Fibroblast of lung (primary cell): Measurements from ENCODE around the gene ABCG2. TPM values are rescaled to one million over a fixed set of nuclear protein-coding genes. Genes with fewer than 3 reads are reported as not detected.

Experiments used
- DNase-seq, 2 donors: peaks; one replicate each; pipeline versions ENCODE4 v3.0.0 to v3.0.0-alpha.2; 2010; ENCODE audit warnings: low read depth in 2 of 2
- H2AFZ ChIP-seq: 2 replicates; pipeline ENCODE4 v1.5.1; 2012; ENCODE audit warnings: low read length, control low read depth, inconsistent platforms
- H3K27ac ChIP-seq: 2 replicates; pipeline ENCODE4 v1.5.1; 2011; ENCODE audit warnings: low read length, control low read depth; ENCODE audit not compliant: insufficient read depth
- H3K27me3 ChIP-seq: 2 replicates; pipeline ENCODE4 v1.5.1; 2011; ENCODE audit warnings: mild to moderate bottlenecking, low read length; ENCODE audit not compliant: control insufficient read depth, insufficient read depth
- H3K36me3 ChIP-seq: 2 replicates; pipeline ENCODE4 v1.5.1; 2011; ENCODE audit warnings: low read length; ENCODE audit not compliant: control insufficient read depth, insufficient read depth
- H3K4me1 ChIP-seq: 2 replicates; pipeline ENCODE4 v1.5.1; 2011; ENCODE audit warnings: low read length; ENCODE audit not compliant: control insufficient read depth, insufficient read depth; ENCODE audit errors: extremely low read depth
- H3K4me2 ChIP-seq: 2 replicates; pipeline ENCODE4 v1.5.1; 2011; ENCODE audit warnings: low read length, control low read depth; ENCODE audit not compliant: insufficient read depth; ENCODE audit errors: extremely low read depth
- H3K4me3 ChIP-seq, 4 experiments: fragments of 200-600 bp in 1 of 4; sonication (generic) in 1 of 4; replicated peaks in 1 of 4; 2 replicates each; pipeline ENCODE4 v1.5.1; 2011 to 2016; ENCODE audit warnings: low read length in 4 of 4, low read depth in 3 of 4, mild to moderate bottlenecking in 3 of 4, control low read depth in 2 of 4, inconsistent platforms in 1 of 4, mixed read lengths in 1 of 4; ENCODE audit not compliant: insufficient read depth in 1 of 4; ENCODE audit errors: control extremely low read depth in 1 of 4
- H3K79me2 ChIP-seq: 2 replicates; pipeline ENCODE4 v1.5.1; 2012; ENCODE audit warnings: mild to moderate bottlenecking, low read length, inconsistent platforms; ENCODE audit not compliant: control insufficient read depth, insufficient read depth
- H3K9ac ChIP-seq: 2 replicates; pipeline ENCODE4 v1.5.1; 2011; ENCODE audit warnings: mild to moderate bottlenecking, low read length, control low read depth; ENCODE audit not compliant: insufficient read depth
- H3K9me3 ChIP-seq: 2 replicates; pipeline ENCODE4 v1.5.1; 2012; ENCODE audit warnings: low read depth, low read length; ENCODE audit not compliant: control insufficient read depth, insufficient read depth
- H4K20me1 ChIP-seq: 2 replicates; pipeline ENCODE4 v1.5.1; 2011; ENCODE audit warnings: low read length; ENCODE audit not compliant: control insufficient read depth, insufficient read depth; ENCODE audit errors: extremely low read depth
- CTCF ChIP-seq, 2 donors: IDR thresholded peaks in 1 of 2; conservative IDR thresholded peaks in 1 of 2; 1 replicate in 1 of 2; 2 replicates in 1 of 2; pipeline ENCODE4 v1.5.1; 2011 to 2012; ENCODE audit warnings: low read length in 2 of 2, control low read depth in 1 of 2, inconsistent platforms in 1 of 2, low read depth in 1 of 2, mild to moderate bottlenecking in 1 of 2
- EZH2 ChIP-seq: IDR thresholded peaks from 2 replicates; pipeline ENCODE4 v1.5.1; 2012; ENCODE audit warnings: low read length, control low read depth, mild to moderate bottlenecking; ENCODE audit errors: missing control alignments
- polyA plus RNA-seq, 2 donors: library from polyadenylated mRNA; depleted of rRNA in 1 of 2; stranded (reverse) in 1 of 2; unstranded in 1 of 2; fragments of >200 nt; gene quantifications; 2 replicates each; pipeline ENCODE4 v1.2.1, GENCODE V29; 2011 to 2012; ENCODE audit warnings: missing spikeins in 1 of 2
- total RNA-seq: library from RNA; depleted of rRNA; stranded (reverse); fragments of >200 nt; gene quantifications from 2 replicates; pipeline ENCODE4 v1.2.1, GENCODE V29; 2014

The ABCG2 gene
- total and polyA plus RNA-seq, 2 donors (not counting 1 experiment from before 2014, with no cell fraction given) = 1.3 to 5.5 TPM

- Histone ChIP-seq H3K36me3 (peaks cover 4% of the 10 kb centered on the region), H3K9ac (no peak overlapping the region), H3K4me3 (no peak overlapping the region), H3K4me2 (no peak overlapping the region), H4K20me1 (no peaks in the 10 kb centered on the region), H2AFZ (no peak overlapping the region), H3K79me2 (no peaks in the 10 kb centered on the region), H3K9me3 (no peaks in the 10 kb centered on the region), H3K4me1 (no peaks in the 10 kb centered on the region), H3K27me3 (no peaks in the 10 kb centered on the region), H3K27ac (no peak overlapping the region)
- DNase-seq = peak; percentile 40 to 62
- no peak for TF ChIP-seq EZH2
- TF ChIP-seq CTCF (conservative IDR thresholded peaks at IDR 0.05 in 1 of 2, IDR thresholded peaks at IDR 0.05 in 1 of 2; ENCODE audit: low read depth in 1 of 2, low read length in 2 of 2) = peak; percentile 47 to 64
Measured at GRCh38 chr4:88054901-88055300, 103.5 kb downstream of the ABCG2 start.

- Histone ChIP-seq H3K27me3 (no peaks in the 10 kb centered on the region), H3K4me3 (no peak overlapping the region), H4K20me1 (no peaks in the 10 kb centered on the region), H2AFZ (no peak overlapping the region), H3K4me1 (no peaks in the 10 kb centered on the region), H3K36me3 (peaks cover 2% of the 10 kb centered on the region), H3K79me2 (no peaks in the 10 kb centered on the region), H3K9me3 (no peaks in the 10 kb centered on the region), H3K9ac (no peak overlapping the region), H3K4me2 (no peak overlapping the region), H3K27ac (no peak overlapping the region)
- TF ChIP-seq EZH2 (no peak), CTCF (conservative IDR thresholded peaks at IDR 0.05 in 1 of 2, IDR thresholded peaks at IDR 0.05 in 1 of 2; ENCODE audit: low read depth in 1 of 2, low read length in 2 of 2) (no peak)
- peak in 1 of 2 donors; percentile 9 for DNase-seq
Measured at GRCh38 chr4:88054229-88054628, 104.2 kb downstream of the ABCG2 start.

GRCh38 chr4:88045021-88045420, 113.4 kb downstream of the ABCG2 start:
- no peak overlapping the region for H3K9ac ChIP-seq
- no peak overlapping the region for H3K4me2 ChIP-seq
- no peaks in the 10 kb centered on the region for H3K9me3 ChIP-seq
- no peaks in the 10 kb centered on the region for H3K79me2 ChIP-seq
- H2AFZ ChIP-seq = no peak overlapping the region
- H3K36me3 ChIP-seq = peaks cover 15% of the 10 kb centered on the region
- H4K20me1 ChIP-seq = no peaks in the 10 kb centered on the region
- H3K27ac ChIP-seq = no peak overlapping the region
- H3K4me1 ChIP-seq = no peaks in the 10 kb centered on the region
- TF ChIP-seq CTCF (conservative IDR thresholded peaks at IDR 0.05 in 1 of 2, IDR thresholded peaks at IDR 0.05 in 1 of 2; ENCODE audit: low read depth in 1 of 2, low read length in 2 of 2) (no peak), EZH2 (no peak)
- no peaks in the 10 kb centered on the region for H3K27me3 ChIP-seq
- DNase-seq = no peak
- H3K4me3 ChIP-seq = no peak overlapping the region
